Fibroblast of skin of right biceps (primary cell): Measurements from ENCODE around the gene SMLR1.

Experiments used
- DNase-seq: peaks from one replicate; pipeline ENCODE4 v3.0.0-alpha.2; 2013

SMLR1 gene

GRCh38 chr6:130825772-130826441 lies 1.3 kb upstream of the SMLR1 start:
- DNase-seq, result no peak

- DNase-seq, result no peak
These were observed 562 bp upstream of the SMLR1 start for GRCh38 chr6:130826442-130827246.

GRCh38 chr6:130829333-130829910 lies 2.2 kb downstream of the SMLR1 start:
- no peak for DNase-seq

- no peak for DNase-seq
These were observed 4.4 kb downstream of the SMLR1 start for GRCh38 chr6:130831607-130832006.

- no peak for DNase-seq
These were observed 6.4 kb downstream of the SMLR1 start for GRCh38 chr6:130833569-130833968.

- DNase-seq, result no peak
These were observed 7.5 kb downstream of the SMLR1 start for GRCh38 chr6:130834482-130835251.

GRCh38 chr6:130836055-130836640 lies 8.9 kb downstream of the SMLR1 start:
- no peak for DNase-seq

- no peak for DNase-seq
These were observed 9.9 kb downstream of the SMLR1 start for GRCh38 chr6:130837067-130837466.

- DNase-seq, result no peak
These were observed 11.1 kb downstream of the SMLR1 start for GRCh38 chr6:130838250-130838860.

- no peak for DNase-seq
These were observed 11.7 kb downstream of the SMLR1 start for GRCh38 chr6:130838951-130839350.

GRCh38 chr6:130839379-130839778 lies 12.2 kb downstream of the SMLR1 start:
- DNase-seq, result no peak

GRCh38 chr6:130840050-130840449 lies 12.8 kb downstream of the SMLR1 start:
- DNase-seq, result no peak

GRCh38 chr6:130841128-130841728 lies 14.0 kb downstream of the SMLR1 start:
- peak; percentile 15 for DNase-seq

- peak; percentile 58 for DNase-seq
These were observed 16.5 kb downstream of the SMLR1 start for GRCh38 chr6:130843575-130844320.

- no peak for DNase-seq
These were observed 19.3 kb downstream of the SMLR1 start for GRCh38 chr6:130846501-130846900.

GRCh38 chr6:130847001-130847910 lies 20.1 kb downstream of the SMLR1 start:
- no peak for DNase-seq

- peak; percentile 16 for DNase-seq
These were observed 21.7 kb downstream of the SMLR1 start for GRCh38 chr6:130848945-130849344.

- DNase-seq, result no peak
These were observed 22.4 kb downstream of the SMLR1 start for GRCh38 chr6:130849594-130849993.

- no peak for DNase-seq
These were observed 23.8 kb downstream of the SMLR1 start for GRCh38 chr6:130851026-130851425.
